ENCODE results near the gene ZNF543.

Gene ZNF543

DNA sequence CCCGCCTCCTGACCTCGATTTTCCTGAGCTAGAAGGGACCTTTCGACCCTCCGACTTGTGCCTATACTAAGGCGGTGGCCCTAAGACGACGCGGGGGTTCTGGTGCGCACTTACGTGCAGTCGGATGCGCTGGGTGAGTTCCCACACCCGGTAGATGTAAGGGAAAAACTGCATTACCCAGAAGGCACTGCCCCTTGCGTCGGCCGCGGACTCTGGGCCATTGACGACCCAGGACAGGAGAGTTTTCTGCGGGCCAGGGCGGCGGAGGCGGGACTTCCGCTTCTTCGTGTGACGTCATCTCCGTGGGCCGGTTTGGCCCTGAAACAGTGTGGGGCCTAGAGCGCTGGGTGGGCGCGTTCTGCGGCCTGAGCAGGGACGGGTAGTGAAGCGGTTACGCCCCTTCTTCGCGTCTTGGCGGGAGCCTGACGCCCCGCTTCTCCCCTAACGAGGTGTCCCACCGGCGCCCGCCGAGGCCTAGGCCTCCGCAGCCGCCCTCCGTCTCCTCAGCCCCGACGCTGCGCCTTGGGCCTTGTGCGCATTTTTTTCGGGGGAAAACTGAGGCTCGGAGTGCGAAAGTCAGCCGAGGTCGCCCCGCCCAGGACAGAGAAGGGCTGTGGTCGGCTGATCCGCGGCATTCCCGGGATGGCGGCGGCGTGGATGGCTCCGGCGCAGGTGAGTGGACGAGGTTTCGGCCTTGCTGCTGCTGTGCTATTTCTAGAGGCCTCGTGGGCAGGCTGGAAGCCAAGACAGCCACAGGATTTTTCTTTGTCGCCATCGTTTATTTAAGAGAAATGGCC lies 39.9 kb upstream of the ZNF543 start, which contains the start of gene ZNF460:
TSS of gene ZNF460 (plus strand) at position 321 of the 797 bp plus-strand sequence. CDS start at position 643, 322 bp downstream.
- DNase-seq (ENCODE audit: extremely low read depth, low read depth): peak; percentile 90
- H3K4me3 ChIP-seq (replicated peaks; ENCODE audit: low read depth, low read length): peak within 1 kb of the TSS; percentile 89
- TF ChIP-seq, protein P1, sequence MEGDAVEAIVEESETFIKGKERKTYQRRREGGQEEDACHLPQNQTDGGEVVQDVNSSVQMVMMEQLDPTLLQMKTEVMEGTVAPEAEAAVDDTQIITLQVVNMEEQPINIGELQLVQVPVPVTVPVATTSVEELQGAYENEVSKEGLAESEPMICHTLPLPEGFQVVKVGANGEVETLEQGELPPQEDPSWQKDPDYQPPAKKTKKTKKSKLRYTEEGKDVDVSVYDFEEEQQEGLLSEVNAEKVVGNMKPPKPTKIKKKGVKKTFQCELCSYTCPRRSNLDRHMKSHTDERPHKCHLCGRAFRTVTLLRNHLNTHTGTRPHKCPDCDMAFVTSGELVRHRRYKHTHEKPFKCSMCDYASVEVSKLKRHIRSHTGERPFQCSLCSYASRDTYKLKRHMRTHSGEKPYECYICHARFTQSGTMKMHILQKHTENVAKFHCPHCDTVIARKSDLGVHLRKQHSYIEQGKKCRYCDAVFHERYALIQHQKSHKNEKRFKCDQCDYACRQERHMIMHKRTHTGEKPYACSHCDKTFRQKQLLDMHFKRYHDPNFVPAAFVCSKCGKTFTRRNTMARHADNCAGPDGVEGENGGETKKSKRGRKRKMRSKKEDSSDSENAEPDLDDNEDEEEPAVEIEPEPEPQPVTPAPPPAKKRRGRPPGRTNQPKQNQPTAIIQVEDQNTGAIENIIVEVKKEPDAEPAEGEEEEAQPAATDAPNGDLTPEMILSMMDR (IDR thresholded peaks at IDR 0.05; ENCODE audit: low read depth, low read length, missing control alignments): no peak

DNA sequence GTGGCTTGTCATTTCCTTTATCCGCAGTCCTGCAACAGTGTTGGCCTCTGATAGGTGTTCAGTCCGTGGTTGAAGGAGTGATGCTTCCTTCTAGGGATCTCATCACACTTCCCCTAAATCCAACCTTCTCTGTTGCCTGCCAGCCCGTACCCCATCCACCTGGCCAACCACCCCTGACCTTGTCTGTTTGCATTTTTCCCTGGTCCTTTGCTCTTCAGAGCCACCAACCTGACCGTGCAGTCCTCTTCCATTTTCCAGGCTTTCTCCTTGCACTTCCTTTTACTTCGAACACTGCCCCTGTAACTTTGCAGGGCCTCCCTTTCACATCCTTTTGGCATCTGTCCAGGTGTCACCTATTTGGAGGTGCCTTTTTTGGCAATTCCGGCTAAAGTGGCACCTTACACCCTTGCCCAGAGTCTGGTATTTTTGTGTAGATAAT lies 39.3 kb upstream of the ZNF543 start:
- peak overlapping the region; percentile 89 for H3K4me3 ChIP-seq (replicated peaks; ENCODE audit: low read depth, low read length)
- no peak for DNase-seq (ENCODE audit: extremely low read depth, low read depth)
- TF ChIP-seq, protein P1 (IDR thresholded peaks at IDR 0.05; ENCODE audit: low read depth, low read length, missing control alignments): no peak

- TF ChIP-seq, protein P1 (IDR thresholded peaks at IDR 0.05; ENCODE audit: low read depth, low read length, missing control alignments): no peak
- H3K4me3 ChIP-seq (replicated peaks; ENCODE audit: low read depth, low read length): peak overlapping the region; percentile 89
- DNase-seq (ENCODE audit: extremely low read depth, low read depth): no peak
These were observed 38.1 kb upstream of the ZNF543 start for GRCh38 chr19:57282011-57282643.

DNA sequence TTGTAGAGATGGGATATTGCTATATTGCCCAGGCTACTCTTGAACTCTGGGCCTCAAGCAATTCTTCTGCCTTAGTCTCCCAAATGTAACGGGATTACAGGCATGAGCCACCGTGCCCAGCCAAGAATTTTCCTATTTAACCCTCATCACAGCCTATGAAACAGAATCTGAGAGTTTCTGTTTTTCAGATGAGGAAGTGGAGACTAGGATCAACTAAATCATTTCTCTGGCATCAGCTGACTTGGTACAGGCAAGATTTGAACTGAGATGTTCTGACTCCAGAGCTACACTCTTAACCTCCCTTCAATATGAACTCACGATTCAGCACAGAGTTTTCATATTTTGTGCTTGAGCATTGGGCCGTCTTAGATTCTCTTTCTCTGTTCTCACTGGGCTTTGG lies 31.9 kb upstream of the ZNF543 start:
- H3K4me3 ChIP-seq (replicated peaks; ENCODE audit: low read depth, low read length): no peak overlapping the region
- DNase-seq (ENCODE audit: extremely low read depth, low read depth): no peak
- TF ChIP-seq, protein P1 (IDR thresholded peaks at IDR 0.05; ENCODE audit: low read depth, low read length, missing control alignments): no peak

DNA sequence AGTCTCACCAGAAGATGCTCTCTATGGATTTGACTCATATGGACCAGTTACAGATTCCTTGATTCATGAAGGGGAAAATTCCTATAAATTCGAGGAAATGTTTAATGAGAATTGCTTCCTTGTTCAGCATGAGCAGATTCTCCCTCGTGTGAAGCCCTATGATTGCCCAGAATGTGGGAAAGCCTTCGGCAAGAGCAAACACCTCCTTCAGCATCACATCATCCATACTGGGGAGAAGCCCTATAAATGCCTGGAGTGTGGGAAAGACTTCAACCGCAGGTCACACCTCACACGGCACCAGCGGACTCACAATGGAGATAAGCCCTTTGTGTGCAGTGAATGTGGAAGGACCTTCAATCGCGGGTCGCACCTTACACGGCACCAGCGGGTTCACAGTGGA lies 29.3 kb upstream of the ZNF543 start:
- no peak for DNase-seq (ENCODE audit: extremely low read depth, low read depth)
- TF ChIP-seq, protein P1 (IDR thresholded peaks at IDR 0.05; ENCODE audit: low read depth, low read length, missing control alignments): no peak
- no peak overlapping the region for H3K4me3 ChIP-seq (replicated peaks; ENCODE audit: low read depth, low read length)

GRCh38 chr19:57292547-57292946 lies 27.7 kb upstream of the ZNF543 start:
- H3K4me3 ChIP-seq (replicated peaks; ENCODE audit: low read depth, low read length): no peak overlapping the region
- no peak for DNase-seq (ENCODE audit: extremely low read depth, low read depth)
- TF ChIP-seq, protein P1 (IDR thresholded peaks at IDR 0.05; ENCODE audit: low read depth, low read length, missing control alignments): no peak
